ENCODE data around the gene ETS1.

DNA sequence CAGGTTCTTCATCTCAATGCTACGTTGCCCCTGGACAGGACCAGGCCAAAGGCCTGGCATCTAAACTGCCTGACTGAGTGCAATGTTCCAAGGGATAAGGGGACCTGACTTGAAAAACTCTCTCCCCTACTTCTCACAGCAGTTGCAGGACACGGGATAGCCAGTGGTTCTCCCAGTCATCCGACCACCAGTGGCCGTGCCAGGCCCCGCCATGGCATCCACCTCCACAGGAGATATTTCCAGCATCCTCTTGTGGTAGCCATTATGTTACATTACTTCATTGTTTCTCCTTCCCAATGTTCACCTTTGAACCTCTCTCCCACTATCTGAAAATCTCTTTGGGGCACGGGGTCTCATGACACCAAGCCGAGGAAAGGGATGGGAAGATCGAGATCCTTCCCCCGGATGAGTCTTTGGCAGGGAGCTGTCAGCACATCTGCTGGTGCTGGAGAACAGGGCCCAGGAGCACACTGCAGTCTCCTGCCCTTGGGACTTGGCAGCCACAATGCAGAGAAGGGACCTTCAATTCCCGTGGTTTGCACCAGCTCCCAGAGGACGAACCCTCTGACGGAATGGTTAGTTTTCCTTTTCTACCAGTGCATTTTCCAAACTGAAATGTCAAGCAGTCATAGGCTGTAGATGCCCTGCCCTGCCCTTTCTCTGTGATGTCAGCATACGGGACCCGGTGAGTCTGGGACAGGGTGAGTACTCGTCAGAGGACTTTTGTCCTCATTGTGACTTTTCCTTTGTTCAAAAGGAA, 121.2 kb downstream of the ETS1 start:
- TF ChIP-seq POLR2A (IDR thresholded peaks at IDR 0.05; ENCODE audit: extremely low read depth, insufficient read length) (no peak), MYC (IDR thresholded peaks at IDR 0.05; ENCODE audit: low read depth, low read length) (no peak)
- TF ChIP-seq, protein P1, sequence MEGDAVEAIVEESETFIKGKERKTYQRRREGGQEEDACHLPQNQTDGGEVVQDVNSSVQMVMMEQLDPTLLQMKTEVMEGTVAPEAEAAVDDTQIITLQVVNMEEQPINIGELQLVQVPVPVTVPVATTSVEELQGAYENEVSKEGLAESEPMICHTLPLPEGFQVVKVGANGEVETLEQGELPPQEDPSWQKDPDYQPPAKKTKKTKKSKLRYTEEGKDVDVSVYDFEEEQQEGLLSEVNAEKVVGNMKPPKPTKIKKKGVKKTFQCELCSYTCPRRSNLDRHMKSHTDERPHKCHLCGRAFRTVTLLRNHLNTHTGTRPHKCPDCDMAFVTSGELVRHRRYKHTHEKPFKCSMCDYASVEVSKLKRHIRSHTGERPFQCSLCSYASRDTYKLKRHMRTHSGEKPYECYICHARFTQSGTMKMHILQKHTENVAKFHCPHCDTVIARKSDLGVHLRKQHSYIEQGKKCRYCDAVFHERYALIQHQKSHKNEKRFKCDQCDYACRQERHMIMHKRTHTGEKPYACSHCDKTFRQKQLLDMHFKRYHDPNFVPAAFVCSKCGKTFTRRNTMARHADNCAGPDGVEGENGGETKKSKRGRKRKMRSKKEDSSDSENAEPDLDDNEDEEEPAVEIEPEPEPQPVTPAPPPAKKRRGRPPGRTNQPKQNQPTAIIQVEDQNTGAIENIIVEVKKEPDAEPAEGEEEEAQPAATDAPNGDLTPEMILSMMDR (IDR thresholded peaks at IDR 0.05; ENCODE audit: low read depth, low read length): no peak
